Hepatocyte (in vitro differentiated cells): ENCODE results near the gene ANKRD11. TPM values are rescaled to one million over a fixed set of nuclear protein-coding genes. Genes with fewer than 3 reads are reported as not detected.
A peak's percentile ranks its signal among the peaks of the same experiment; 100 is the strongest.
"Not testable (repeated sequence)": the region's sequence is repeated elsewhere in the genome, so short reads cannot be mapped to it uniquely, and the experiment has no call there.

Source experiments
- DNase-seq: peaks from one replicate; pipeline ENCODE4 v3.0.0-alpha.2; 2016; ENCODE audit warnings: low spot score
- H2AFZ ChIP-seq: fragments of 200-600 bp; sonication (generic); 2 replicates; pipeline ENCODE4 v1.6.0; 2016; ENCODE audit warnings: antibody characterized with exemption, mild to moderate bottlenecking
- H3K27ac ChIP-seq: fragments of 200-600 bp; sonication (generic); 2 replicates; pipeline ENCODE4 v1.5.1; 2016; ENCODE audit warnings: mild to moderate bottlenecking
- H3K27me3 ChIP-seq: fragments of 200-600 bp; sonication (generic); 2 replicates; pipeline ENCODE4 v1.6.1; 2016
- H3K36me3 ChIP-seq: fragments of 200-600 bp; sonication (generic); replicated peaks from 2 replicates; pipeline ENCODE4 v1.5.1; 2016; ENCODE audit warnings: low read depth; ENCODE audit not compliant: insufficient read depth
- H3K4me1 ChIP-seq: fragments of 200-600 bp; sonication (generic); 2 replicates; pipeline ENCODE4 v1.5.1; 2016; ENCODE audit warnings: mild to moderate bottlenecking, moderate library complexity; ENCODE audit not compliant: insufficient read depth
- H3K4me2 ChIP-seq: fragments of 200-600 bp; sonication (generic); 2 replicates; pipeline ENCODE4 v1.6.0; 2016
- H3K4me3 ChIP-seq: fragments of 200-600 bp; sonication (generic); 2 replicates; pipeline ENCODE4 v1.5.1; 2016; ENCODE audit warnings: mild to moderate bottlenecking
- H3K79me2 ChIP-seq: fragments of 200-600 bp; sonication (generic); 2 replicates; pipeline ENCODE4 v1.6.0; 2017; ENCODE audit warnings: mild to moderate bottlenecking
- H3K9me2 ChIP-seq: fragments of 200-600 bp; sonication (generic); replicated peaks from 2 replicates; pipeline ENCODE4 v1.6.0; 2017; ENCODE audit warnings: mild to moderate bottlenecking; ENCODE audit not compliant: insufficient read depth
- H3K9me3 ChIP-seq: fragments of 200-600 bp; sonication (generic); 2 replicates; pipeline ENCODE4 v1.5.1; 2016; ENCODE audit warnings: low read depth, mild to moderate bottlenecking
- H4K20me1 ChIP-seq: fragments of 200-600 bp; sonication (generic); 2 replicates; pipeline ENCODE4 v1.6.0; 2016; ENCODE audit warnings: mild to moderate bottlenecking; ENCODE audit not compliant: insufficient read depth, poor library complexity, severe bottlenecking
- EZH2 ChIP-seq: fragments of 200-600 bp; sonication (generic); IDR thresholded peaks from 2 replicates; pipeline ENCODE4 v1.6.1; 2016; ENCODE audit warnings: antibody characterized with exemption, mild to moderate bottlenecking, borderline replicate concordance
- EZH2phosphoT487 ChIP-seq: fragments of 200-600 bp; sonication (generic); IDR thresholded peaks from one replicate; pipeline ENCODE4 v1.6.1; 2018; ENCODE audit warnings: antibody characterized with exemption, mild to moderate bottlenecking, low read depth, moderate library complexity; ENCODE audit not compliant: unreplicated experiment, severe bottlenecking
- WGBS: methylation state at CpG from one replicate; pipeline ENCODE4 v1.1.6; 2016; ENCODE audit warnings: low lambda C conversion rate; ENCODE audit errors: missing lambda C conversion rate; 5-methylcytosine and 5-hydroxymethylcytosine counted together
- polyA plus RNA-seq: library from polyadenylated mRNA; unstranded; fragments of >200 nt; fragmentation: Nextera tagmentation; extraction: Ambion mirVana; gene quantifications from 2 replicates; pipeline ENCODE4 v1.2.1, GENCODE V29; 2016
- total RNA-seq: library from RNA; depleted of rRNA; stranded (reverse); fragments of >200 nt; gene quantifications from 2 replicates; pipeline ENCODE4 v1.2.3, GENCODE V29; 2014
- TF ChIP-seq, protein P1 (sequence below): fragments of 200-600 bp; sonication (generic); IDR thresholded peaks from 2 replicates; pipeline ENCODE4 v1.5.1; 2016; ENCODE audit warnings: antibody characterized with exemption, mild to moderate bottlenecking; ENCODE audit not compliant: poor library complexity

Gene ANKRD11
- total and polyA plus RNA-seq, 2 experiments from 2014 or later: 48.7 to 130 TPM

DNA sequence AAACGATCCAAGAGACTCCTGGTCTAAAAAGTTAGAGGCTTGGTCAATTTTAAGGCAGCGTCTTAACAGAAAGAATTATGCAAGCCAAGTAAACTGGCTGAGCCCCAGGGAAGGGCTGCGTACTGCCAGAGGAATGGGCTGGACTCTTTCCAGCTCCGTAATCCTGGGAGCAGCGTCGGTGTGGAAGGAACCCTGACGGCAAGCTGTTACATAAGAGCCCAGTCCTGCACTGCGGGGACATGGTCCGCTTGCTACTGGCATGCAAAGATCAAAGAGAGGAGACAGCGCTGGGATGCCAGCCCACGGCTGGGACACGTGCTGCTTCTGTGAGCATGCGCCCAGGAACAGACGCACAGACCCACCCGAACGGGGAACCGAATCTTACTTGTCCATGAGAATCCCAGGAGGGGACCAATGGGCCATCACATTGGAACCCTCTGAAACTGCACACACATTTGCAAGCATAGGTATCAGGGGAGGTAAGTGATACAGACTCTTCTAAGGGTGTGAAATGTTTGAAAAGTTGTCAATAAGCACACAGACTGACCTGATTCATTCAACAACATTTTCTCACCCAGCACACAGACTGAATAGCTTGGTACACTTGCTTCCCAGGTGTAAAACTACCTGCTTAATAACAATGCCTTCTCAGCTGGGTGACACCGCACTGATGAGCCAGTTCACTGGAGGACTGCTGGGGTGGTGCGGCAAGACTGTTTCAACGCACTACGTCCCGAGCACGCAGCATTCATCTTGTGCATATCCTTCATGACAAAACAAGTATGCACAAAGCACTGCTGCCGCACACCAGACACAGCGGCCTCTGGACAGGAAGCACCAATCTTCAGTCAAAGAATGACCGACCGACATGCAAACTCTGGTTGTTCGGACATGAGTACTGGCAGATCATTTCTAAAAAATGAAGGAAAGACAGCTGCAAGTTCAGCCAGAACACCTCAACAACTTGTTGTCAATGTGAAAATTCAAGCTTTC lies 94.9 kb downstream of the ANKRD11 start:
- TF ChIP-seq EZH2: no peak
- TF ChIP-seq, protein P1, sequence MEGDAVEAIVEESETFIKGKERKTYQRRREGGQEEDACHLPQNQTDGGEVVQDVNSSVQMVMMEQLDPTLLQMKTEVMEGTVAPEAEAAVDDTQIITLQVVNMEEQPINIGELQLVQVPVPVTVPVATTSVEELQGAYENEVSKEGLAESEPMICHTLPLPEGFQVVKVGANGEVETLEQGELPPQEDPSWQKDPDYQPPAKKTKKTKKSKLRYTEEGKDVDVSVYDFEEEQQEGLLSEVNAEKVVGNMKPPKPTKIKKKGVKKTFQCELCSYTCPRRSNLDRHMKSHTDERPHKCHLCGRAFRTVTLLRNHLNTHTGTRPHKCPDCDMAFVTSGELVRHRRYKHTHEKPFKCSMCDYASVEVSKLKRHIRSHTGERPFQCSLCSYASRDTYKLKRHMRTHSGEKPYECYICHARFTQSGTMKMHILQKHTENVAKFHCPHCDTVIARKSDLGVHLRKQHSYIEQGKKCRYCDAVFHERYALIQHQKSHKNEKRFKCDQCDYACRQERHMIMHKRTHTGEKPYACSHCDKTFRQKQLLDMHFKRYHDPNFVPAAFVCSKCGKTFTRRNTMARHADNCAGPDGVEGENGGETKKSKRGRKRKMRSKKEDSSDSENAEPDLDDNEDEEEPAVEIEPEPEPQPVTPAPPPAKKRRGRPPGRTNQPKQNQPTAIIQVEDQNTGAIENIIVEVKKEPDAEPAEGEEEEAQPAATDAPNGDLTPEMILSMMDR: no peak
- no peak for TF ChIP-seq EZH2phosphoT487
- WGBS: 73% methylated on average over 28 of the region's 28 CpGs
- Histone ChIP-seq H2AFZ (no peak overlapping the region), H3K4me1 (peaks cover 26% of the 10 kb centered on the region), H4K20me1 (peaks cover 92% of the 10 kb centered on the region), H3K9me3 (no peaks in the 10 kb centered on the region), H3K27me3 (no peaks in the 10 kb centered on the region), H3K36me3 (no peaks in the 10 kb centered on the region), H3K79me2 (peaks cover 90% of the 10 kb centered on the region), H3K9me2 (no peaks in the 10 kb centered on the region), H3K4me3 (no peak overlapping the region), H3K4me2 (peak overlapping the region; percentile 33), H3K27ac (peak overlapping the region; percentile 43)
- DNase-seq: peak; percentile 88

DNA sequence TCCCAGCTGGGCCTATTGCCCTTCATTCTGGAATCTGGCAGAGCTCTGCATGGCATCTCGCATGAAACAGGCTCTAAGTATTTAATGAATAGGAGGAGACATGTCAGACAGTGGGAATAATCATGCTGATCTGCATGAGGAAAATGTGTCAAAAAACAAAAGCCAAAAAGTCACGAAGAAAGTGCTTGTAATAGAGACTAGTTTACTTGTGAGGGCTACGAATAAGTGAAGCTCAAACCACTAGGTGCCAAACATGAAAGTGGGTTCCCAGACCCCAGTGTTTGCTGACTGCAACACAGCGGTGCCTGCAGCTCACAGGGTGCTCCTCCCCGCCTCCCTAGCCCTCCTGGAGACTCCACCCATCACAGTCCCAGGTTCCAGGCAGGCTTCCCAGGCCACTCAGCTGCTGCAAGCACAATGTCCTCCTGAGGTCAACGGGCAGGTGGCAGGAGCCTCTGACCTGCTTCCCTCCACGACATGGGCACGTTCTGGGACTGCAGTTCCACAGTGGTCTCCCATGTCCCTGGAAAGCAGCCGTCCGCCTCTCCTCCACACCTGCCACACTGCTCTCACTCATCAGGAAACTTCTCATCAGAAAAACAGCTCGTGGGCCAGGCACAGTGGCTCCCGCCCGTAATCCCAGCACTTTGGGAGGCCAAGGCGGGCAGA lies 96.5 kb downstream of the ANKRD11 start:
- no peaks in the 10 kb centered on the region for H3K9me3 ChIP-seq
- H3K79me2 ChIP-seq: peaks cover 93% of the 10 kb centered on the region
- DNase-seq: no peak
- peak overlapping the region; percentile 43 for H3K27ac ChIP-seq
- H3K27me3 ChIP-seq: no peaks in the 10 kb centered on the region
- no peak overlapping the region for H2AFZ ChIP-seq
- no peak overlapping the region for H3K4me3 ChIP-seq
- no peaks in the 10 kb centered on the region for H3K9me2 ChIP-seq
- H3K36me3 ChIP-seq: no peaks in the 10 kb centered on the region
- 84% methylated on average over 14 of the region's 14 CpGs for WGBS
- TF ChIP-seq EZH2: no peak
- TF ChIP-seq, protein P1: no peak
- H3K4me2 ChIP-seq: no peak overlapping the region
- peaks cover 94% of the 10 kb centered on the region for H4K20me1 ChIP-seq
- peaks cover 26% of the 10 kb centered on the region for H3K4me1 ChIP-seq

DNA sequence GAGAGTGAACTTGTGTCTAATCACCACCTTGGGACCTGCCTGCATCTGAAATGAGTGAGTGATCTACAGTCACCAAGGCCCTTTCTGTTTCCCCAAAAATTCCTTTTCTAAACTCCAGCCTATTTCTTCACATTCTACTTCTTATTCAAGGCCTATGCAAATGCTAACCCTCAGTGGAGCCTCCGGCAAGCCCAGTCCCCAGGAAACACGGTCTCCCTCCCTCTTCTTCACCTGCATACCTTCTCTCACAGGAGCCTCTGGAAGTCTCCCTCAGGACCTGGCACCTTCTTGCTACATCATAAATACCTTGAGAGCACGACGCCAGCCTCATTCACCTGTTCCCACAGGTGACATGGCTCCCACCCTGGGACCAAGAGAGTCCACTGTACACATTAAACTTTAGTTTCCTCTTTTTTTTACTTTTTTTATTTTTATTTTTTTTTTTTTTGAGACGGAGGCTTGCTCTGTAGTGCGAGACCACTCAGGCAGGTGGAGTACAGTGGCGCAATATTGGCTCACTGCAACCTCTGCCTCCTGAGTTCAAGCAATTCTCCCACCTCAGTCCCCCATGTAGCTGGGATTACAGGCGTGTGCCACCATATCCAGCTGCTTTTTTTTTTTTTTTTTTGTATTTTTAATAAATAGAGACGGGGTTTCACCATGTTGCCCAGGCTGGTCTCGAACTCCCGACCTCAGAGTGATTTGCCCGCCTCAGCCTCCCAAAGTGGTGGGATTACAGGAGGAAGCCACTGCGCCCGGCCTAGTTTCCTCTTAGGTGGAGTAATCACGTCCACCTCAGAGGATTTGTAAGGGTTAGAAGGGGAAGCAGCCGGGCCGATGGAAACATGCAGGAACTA lies 97.3 kb downstream of the ANKRD11 start:
- Histone ChIP-seq H3K27ac (no peak overlapping the region), H3K4me2 (no peak overlapping the region), H2AFZ (no peak overlapping the region), H3K9me3 (no peaks in the 10 kb centered on the region), H3K27me3 (no peaks in the 10 kb centered on the region), H3K9me2 (no peaks in the 10 kb centered on the region), H3K4me1 (peaks cover 23% of the 10 kb centered on the region), H3K79me2 (peaks cover 93% of the 10 kb centered on the region), H3K36me3 (no peaks in the 10 kb centered on the region), H3K4me3 (no peak overlapping the region), H4K20me1 (peaks cover 94% of the 10 kb centered on the region)
- WGBS: 89% methylated on average over 15 of the region's 17 CpGs
- TF ChIP-seq EZH2phosphoT487 (no peak), EZH2 (no peak)
- TF ChIP-seq, protein P1: no peak
- DNase-seq: no peak

DNA sequence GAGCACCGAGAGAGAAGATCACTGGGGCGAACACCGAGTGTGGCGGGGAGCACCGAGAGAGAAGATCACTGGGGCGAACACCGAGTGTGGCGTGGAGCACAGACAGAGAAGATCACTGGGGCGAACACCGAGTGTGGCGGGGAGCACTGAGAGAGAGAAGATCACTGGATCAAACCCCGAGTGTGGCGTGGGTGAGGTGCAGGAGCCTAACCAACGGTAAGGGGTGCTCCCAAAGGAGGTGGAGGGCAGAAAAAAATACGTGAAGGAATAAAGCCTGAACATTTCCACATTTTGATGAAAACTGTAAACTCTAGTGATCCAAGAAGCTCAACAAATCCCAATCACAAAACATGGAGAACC lies 100.2 kb downstream of the ANKRD11 start:
- not testable (repeated sequence) for H3K4me3 ChIP-seq, H3K9me3 ChIP-seq, H3K4me2 ChIP-seq, DNase-seq, H3K36me3 ChIP-seq, H3K9me2 ChIP-seq, H3K27me3 ChIP-seq, H2AFZ ChIP-seq, H3K27ac ChIP-seq
- Histone ChIP-seq H3K79me2 (peaks cover 93% of the 10 kb centered on the region), H4K20me1 (peaks cover 94% of the 10 kb centered on the region), H3K4me1 (peaks cover 16% of the 10 kb centered on the region)
- WGBS: over 99% methylated on average over 14 of the region's 15 CpGs

DNA sequence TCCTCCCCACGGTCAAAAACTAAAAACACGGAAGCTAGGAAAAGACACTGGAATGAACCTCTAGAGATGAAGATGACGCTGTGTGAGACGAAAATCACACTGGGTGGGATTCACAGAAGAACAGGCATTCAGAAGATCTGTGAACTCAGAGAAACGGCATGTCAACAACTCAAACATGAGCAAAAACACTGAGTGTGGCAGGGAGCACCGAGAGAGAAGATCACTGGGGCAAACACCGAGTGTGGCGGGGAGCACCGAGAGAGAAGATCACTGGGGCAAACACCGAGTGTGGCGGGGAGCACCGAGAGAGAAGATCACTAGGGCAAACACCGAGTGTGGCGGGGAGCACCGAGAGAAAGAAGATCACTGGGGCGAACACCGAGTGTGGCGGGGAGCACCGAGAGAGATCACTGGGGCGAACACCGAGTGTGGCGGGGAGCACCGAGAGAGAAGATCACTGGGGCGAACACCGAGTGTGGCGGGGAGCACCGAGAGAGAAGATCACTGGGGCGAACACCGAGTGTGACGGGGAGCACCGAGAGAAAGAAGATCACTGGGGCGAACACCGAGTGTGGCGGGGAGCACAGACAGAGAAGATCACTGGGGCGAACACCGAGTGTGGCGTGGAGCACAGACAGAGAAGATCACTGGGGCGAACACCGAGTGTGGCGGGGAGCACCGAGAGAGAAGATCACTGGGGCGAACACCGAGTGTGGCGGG lies 100.7 kb downstream of the ANKRD11 start:
- DNase-seq, H3K4me3 ChIP-seq, H3K9me3 ChIP-seq, H3K9me2 ChIP-seq, H3K4me2 ChIP-seq, H3K27me3 ChIP-seq, H3K27ac ChIP-seq, H2AFZ ChIP-seq, H3K36me3 ChIP-seq: not testable (repeated sequence)
- Histone ChIP-seq H3K79me2 (peaks cover 94% of the 10 kb centered on the region), H3K4me1 (peaks cover 13% of the 10 kb centered on the region), H4K20me1 (peaks cover 94% of the 10 kb centered on the region)
- 97% methylated on average over 8 of the region's 44 CpGs for WGBS
